EL (cell line): ENCODE data around the gene PLXND1.
"Not testable (repeated sequence)": the region's sequence is repeated elsewhere in the genome, so short reads cannot be mapped to it uniquely, and the experiment has no call there.

Source experiments
- DNase-seq: peaks from one replicate; pipeline ENCODE4 v3.0.0-alpha.2; 2016

Gene PLXND1

DNA sequence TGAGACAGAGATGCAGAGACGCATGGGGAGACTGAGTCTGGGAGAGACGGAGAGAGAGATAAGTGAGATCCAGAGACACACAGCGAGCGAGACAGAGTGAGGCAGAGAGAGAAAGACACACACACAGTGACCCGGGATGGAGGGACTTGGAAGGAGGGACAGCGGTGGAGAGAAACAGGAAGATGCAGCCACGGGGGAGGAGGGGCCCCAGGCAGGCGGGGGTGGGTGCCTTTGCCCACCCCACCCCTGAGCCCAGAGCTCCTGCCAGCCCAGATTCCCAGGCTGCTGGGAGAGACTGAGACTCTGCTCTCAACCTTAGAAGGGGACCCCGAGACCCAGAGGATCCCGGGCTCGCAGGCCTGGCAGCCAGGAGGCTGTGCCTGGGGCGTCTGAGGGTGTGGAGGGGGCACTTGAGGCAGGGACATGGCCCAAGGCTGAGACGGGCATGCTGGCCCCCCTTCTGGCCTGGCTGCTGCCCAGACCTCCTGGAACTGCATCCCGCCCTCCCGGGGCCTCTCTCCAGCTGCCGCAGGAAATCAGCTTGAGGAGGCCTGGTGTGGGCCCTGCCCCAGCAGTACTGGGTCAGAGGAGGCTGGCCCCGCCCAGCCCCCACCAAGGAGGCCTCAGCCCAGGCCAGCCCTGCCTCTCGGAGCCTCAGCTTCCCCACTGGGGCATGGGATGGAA lies 45.4 kb downstream of the PLXND1 start:
- peak; percentile 87 for DNase-seq

- peak; percentile 85 for DNase-seq
Observed at GRCh38 chr3:129560269-129560787, 46.1 kb downstream of the PLXND1 start.

DNA sequence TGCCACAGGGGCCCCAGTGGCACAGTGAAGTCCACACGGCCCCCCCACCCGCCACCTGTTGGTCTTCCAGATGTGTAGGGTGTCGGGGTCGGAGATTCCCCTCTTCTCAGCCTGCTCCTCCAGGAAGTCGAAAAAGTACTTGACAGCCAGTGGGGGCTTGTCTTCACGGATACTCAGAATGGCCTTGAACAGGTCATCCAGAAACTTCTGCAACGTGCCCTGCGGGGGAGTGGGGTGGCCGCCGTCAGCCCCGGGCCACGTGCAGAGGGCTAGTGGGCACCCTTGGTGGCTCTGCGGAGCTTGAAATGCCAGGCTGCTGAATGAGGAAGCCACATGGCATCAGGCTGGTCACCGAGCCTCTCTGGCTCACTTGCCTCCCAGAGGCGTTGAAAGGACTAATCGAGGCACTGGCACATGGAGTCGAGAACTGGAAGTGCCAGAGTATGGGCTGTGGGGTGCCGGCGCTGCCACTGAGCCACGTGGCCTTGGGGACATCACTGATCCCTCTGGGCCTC lies 46.9 kb downstream of the PLXND1 start:
- DNase-seq, result no peak

DNA sequence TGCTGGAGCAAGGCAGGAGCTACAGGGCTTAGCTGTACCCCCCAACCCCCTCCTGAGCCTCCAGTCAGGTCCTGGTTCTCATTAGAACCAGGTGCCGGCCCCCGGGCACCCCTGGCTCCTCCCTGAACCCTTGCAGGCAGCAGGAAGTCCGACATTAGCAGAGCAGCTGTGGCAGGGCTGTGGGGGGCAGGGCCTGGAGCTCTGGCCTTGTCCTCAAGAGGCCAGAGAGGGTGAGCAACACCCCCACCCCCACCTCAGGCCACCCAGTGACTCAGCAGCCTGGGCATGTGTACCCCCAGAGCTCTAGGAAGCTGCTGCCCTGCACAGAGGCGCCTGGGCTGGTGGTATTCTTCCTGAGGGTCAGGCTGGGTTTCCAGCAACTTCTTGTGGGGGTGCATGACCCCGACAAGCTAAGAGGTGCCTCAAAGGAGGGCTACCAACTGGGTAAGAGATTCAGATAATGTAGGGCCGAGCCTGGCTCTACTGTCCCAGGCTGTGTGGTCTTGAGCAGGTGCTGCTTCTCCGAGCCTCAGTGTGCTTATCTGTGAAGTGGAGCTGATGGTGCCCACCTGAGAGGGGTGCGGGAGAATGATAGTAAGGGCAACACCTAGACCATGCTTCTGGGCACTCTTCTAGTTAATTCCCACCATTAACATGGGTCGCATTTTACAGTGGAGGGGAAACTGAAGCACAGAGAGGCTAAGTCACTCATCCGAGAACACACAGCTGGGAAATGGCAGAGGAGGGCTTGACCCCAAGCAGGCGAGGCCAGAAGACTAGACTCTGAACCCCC lies 47.5 kb downstream of the PLXND1 start:
- DNase-seq, result peak; percentile 94

GRCh38 chr3:129558081-129558771 lies 48.2 kb downstream of the PLXND1 start:
- DNase-seq, result no peak

- no peak for DNase-seq
Observed at GRCh38 chr3:129557548-129557894, 49.0 kb downstream of the PLXND1 start.

DNA sequence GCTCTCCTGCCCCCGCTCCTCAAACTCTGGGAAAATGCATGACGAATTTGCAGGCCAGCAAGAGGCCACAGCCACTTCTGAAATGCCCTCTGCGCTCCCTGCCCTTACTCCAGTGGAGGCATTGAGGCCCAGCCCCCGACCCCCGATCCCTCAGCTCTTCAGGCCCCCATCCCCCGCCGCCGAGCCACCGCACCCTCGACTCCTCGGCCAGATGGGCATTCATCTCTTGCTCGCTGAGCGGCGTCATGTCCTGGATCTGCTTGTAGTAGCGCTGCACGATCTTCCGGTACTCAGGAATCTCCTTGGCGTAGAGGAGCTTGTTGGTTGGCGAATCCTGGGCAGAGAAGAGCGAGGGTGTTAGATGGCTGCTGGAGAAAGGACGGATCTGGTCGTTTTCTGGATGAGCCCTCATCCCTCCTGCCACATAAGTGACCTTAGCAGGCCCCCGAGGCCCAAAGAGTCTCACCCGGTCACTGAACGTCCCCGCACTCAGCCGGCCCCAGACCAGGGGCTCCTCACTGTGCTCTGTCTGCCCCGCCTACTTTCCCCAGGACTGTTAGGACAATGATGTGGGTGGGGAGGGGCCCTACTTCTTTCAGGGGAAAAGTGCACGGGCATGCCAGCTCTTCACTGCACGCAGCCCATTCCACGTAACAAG lies 49.5 kb downstream of the PLXND1 start:
- no peak for DNase-seq

DNA sequence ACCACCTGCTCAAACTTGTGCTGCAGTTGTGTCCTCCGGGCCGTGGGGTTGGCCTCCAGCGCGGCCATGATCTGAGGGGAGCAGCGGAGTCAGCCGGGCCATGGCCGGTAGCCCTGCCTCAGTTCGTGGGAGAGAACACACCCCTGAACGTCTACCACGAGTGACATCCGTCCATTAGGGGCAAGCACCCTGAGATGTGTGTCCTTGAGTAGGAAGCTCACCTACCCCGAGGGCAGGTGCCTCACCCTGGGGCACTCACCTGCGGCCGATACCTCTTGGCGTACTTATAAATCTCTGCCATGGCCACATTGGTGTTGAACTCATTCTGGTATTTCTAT lies 50.1 kb downstream of the PLXND1 start:
- DNase-seq, result no peak

- DNase-seq, result no peak
Observed at GRCh38 chr3:129555616-129556357, 50.7 kb downstream of the PLXND1 start.

DNA sequence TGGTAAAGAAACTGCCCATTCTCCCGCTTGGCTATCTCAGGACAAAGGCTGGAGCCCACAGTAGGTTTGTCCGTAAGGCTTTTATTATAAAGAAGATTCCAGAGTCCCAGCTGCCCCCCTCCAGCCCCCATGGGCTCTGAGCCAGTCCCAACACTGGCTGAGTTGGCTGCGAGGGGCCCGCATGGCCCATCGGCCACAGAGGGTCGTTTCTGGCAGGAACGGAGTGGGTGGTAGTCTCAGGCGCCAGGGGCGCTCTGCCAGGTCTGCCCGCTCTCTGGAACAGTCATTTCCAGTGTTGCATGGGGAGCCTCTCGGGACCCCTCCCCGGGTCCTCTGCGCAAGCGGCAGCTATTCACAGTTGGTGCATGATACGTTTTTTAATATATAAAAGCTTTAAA lies 51.3 kb downstream of the PLXND1 start:
- DNase-seq, result no peak

DNA sequence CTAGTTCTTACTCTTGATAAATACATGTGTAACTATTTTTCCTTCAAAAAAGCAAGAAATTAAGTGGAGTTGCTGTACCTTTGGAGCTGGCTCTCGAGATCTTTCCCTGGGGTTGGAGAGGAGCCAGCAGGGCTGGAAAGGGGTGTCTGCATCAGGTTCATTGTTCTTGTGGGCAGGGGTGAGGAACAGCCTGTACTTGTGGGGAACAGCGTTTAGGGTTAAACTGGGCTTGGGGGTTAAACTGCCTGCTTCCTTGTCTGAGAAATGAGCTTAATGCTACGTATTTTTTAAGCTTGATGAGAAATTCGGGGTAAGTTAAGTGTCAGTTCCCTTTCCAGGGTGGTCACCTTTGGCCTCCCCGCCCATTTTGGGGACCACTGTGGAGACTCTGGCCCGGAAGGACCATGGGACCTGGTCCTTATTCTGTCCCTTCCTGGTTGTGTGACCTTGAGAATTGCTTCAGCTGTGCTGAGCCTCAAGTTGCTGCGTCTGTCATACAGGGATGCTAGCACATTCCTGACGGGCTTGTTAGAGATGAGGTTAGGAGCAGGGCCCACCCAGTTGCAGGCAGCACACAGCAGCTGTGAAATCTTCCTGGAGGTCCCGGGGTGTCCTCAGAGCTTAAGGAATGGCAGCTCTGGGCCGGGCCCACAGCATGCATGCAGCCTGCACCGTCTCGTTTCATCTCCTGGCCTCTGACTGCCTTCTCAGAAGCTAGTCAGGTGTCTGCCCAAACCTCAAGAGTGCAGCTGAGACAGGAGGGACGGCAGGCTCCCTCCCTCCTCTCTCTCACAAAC lies 51.9 kb downstream of the PLXND1 start:
- no peak for DNase-seq

DNA sequence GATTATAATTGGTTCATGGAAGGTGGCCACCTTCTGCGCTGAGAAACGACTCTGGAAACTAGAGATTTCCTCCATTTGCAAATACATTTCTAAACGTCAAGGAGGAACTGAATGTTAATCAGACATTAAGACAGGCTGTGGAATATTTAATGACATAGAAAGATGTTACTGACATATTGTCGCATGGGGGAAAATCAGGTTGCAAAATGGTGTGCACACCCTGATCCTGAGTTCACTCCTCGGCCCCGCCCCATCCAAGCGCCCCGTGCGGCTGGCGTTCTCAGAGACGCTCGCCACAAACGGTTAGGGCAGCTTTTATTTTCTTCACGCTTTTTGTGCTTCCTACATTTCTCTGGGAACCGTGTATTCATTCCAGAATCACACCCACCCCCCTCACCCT lies 52.8 kb downstream of the PLXND1 start:
- DNase-seq, result no peak

- DNase-seq, result no peak
Observed at GRCh38 chr3:129553171-129553570, 53.3 kb downstream of the PLXND1 start.

GRCh38 chr3:129552287-129553050 lies 54.0 kb downstream of the PLXND1 start:
- no peak for DNase-seq

DNA sequence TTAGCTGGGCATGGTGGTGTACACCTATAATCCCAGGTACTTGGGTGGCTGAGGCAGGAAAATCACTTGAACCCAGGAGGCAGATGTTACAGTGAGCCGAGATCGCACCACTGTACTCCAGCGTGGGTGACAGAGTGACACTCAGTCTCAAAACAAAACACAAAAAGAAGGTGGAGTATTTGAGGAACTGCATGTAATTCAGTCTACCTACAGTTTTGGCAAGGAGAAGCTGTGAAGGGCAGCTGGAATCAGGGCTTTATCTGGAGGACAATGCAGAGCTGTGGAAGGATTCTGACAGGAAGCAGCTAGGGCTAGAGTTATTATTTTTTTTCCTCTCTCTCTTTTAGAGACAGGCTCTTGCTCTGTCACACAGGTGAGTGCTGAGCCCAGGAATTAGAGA lies 56.7 kb downstream of the PLXND1 start:
- DNase-seq, result no peak

- peak; percentile 71 for DNase-seq
Observed at GRCh38 chr3:129549006-129549800, 57.3 kb downstream of the PLXND1 start.

DNA sequence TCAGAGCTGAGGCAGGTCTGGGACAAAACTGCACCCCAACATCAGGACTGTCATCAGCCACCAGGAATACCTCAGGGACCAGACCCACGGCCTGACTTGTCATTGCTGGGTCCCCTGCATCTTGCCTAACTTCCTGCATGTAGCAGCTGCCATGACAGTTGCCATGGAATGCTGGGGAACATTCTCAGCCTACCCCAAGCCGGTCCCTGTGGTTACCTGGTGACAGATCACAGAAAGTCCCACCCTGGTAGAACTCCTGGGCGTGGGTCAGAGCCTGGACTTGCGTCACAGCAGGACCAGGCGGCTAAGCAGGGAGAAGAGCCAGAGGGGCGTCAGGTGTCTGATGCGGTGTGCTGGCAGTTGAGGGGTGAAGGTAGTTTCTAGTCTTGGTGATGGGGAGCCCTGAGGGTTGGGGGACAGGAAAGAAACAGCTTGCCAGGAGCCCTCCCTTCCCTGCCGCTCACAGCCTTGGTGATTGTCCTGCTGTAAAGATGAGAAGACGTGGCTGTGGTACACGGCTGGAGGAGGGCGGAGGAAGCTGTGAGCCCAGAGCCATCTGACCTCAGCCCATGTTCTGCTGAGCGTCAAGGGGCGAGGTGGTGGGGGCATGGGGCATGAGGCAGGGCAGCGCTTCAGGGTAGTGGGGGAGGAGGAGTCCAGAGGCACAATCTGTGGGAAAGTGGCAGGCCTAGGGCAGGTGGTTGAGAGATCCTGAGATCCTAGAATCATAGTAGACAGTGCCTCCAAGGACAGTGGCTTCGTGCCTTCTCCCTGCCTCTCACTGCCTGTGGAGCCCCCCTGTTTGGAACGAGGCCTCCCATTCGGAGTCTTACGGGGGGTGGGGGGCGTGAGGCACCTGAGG lies 58.1 kb downstream of the PLXND1 start:
- no peak for DNase-seq

- DNase-seq, result no peak
Observed at GRCh38 chr3:129547241-129547640, 59.2 kb downstream of the PLXND1 start.

DNA sequence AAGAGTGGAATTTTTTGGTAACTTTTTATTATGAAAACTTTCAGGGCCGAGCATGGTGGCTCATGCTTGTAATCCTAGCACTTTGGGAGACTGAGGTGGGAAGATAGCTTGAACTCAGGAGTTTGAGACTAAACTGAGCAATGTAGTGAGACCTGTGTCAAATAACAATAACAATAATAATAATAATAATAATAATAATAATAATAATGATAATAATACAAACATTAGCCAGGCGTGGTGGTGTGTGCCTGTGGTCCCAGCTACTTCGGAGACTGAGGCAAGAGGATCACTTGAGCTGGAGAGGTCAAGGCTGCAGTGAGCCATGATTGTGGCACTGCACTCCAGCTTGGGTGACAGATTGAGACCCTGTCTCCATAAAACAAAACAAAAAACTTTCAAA lies 60.5 kb downstream of the PLXND1 start:
- DNase-seq, result not testable (repeated sequence)
